Measurements from ENCODE around the gene MACROD2.

The MACROD2 gene

GRCh38 chr20:15292405-15292804 is 1297.1 kb downstream of the MACROD2 start:
- DNase-seq (ENCODE audit: low spot score): no peak

GRCh38 chr20:15296422-15296821 is 1301.1 kb downstream of the MACROD2 start:
- no peak for DNase-seq (ENCODE audit: low spot score)

DNA sequence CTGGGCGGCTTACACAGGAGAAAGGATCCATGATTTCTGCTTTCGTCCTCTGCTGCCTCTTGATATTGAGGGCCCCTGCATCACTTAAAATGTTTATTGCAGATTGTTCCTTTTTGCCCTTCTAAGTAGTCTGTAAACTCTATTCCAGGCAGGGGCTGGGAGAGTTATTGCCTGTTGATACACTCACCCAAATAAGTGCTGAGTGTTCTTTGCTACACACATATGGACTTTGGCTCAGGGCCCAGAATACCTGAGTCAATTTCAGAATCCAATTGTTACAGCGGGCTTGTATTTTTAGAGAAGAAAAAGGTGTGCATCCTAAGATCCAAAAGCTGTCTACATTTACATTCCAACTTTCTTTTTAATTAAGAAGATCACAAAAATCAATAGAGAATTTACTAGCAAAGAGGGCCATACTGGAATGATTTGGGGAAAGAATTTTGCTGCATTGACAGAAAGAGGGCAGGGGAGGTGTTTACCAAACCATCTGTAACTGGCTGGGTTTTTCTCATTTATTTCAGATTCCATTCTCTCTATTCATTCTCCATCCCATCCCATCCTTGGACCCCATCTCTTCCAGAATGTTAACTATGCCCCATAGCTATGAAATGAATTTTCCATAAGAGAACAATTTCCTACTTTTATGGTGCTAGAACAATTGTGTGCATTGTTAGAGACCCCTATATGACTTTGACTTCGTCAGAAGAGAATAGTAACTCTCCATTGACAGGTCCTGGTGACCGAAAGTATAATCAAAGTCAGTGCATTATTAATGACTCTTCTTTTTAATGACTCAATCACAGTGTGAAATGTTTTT is 1302.0 kb downstream of the MACROD2 start:
- DNase-seq (ENCODE audit: low spot score): no peak

- no peak for DNase-seq (ENCODE audit: low spot score)
Observed at GRCh38 chr20:15302075-15302474, 1306.8 kb downstream of the MACROD2 start.

DNA sequence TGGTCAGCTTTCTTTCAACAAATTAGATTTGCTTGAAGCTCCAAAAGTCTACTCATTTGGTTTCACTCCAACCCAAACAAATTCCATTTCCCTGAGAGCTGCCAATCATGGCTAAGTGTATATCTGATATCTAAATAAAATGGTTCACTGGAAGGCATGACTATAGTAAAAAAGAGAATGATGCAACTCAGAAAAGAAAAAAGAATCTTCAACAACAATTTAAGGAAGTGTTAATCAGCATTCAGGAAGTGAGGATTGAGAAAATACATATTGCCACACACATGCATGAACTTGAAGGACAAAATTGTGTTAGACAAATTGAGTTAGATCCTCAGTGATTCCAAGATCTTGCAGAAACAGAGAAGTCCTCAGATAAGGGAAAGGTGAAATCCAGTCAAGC is 1315.0 kb downstream of the MACROD2 start:
- DNase-seq (ENCODE audit: low spot score): no peak

DNA sequence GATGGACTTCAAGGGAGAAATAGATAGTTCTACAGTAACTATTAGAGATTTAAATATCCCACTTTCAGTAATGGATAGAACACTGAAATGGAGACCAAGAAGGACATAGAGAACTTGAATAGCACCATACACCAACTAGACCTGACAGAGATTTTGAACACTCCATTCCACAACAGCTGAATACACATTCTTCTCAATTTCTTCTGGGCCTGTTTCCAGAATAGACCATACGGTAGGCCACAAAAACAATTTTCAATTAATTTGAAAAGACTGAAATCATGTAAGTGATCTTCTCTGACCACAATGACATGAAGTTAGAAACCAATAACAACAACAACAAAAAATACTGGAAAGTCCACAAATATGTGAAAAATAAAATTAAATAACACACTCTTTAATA is 1321.2 kb downstream of the MACROD2 start:
- DNase-seq (ENCODE audit: low spot score): no peak

DNA sequence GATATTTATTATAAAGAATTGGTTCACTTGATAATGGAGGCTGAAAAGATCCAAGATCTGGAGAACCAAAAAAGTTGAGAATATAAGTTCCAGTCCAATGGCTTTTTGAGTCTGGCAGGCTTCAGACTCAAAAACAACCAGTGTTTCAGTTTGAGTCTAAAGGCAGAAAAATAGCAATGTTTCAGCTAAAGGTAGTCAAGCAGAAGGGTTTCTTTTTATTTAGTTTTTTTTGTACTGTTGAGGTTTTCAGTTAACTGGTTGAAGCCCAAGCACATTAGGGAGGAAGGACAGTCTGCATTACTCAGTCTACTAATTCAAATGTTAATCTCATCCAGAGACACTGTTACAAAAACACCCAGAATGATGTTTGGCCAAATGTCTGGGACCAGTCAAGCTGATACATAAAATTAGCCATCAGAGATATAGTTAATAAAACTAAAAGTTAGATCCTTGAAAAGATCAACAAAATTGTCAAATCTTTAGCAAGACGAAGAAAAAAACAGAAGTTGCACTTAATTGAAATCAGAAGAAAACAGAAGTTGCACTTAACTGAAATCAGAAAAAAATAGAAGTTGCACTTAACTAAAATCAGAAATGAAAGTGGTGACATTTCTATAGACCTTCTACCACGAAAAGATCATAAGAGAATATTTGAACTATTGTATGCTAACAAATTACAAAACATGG is 1322.4 kb downstream of the MACROD2 start:
- no peak for DNase-seq (ENCODE audit: low spot score)

GRCh38 chr20:15318682-15319081 is 1323.4 kb downstream of the MACROD2 start:
- DNase-seq (ENCODE audit: low spot score): no peak

DNA sequence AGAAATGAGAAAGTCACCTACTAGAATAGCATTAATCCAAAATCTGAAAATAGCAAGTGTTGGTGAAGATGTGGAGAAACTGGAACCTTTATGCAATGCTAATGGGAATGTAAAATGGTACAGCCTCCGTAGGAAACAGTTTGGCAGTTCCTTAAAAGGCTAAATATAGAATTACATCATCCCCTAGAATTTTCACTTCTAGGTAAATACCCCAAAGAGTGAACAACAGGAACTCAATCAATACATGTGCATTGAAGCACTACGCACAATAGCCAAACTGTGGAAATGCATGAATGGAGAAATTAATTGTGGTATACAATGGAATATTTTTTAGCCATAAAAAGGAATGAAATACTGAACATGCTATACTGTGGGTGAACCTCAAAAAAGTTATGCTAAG is 1324.1 kb downstream of the MACROD2 start:
- no peak for DNase-seq (ENCODE audit: low spot score)

DNA sequence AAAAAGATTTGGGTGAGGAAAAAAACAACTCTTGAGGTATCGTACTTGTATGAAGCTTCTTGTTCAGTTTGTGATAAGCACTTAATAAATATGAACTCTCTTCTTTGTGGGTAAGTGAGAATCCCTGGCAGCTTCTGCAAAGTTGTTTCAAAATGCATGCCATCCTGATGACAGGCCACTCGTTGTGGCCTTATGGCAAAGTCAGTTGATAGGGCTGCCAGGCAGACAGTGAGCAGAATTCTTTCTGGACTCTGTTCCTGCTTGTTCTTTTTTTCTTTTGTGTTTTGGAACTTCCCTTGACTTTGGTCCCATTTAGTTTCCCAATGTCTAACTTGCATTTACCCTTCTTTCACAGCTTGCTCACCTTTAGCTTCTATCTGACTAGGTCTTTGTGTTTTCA is 1325.6 kb downstream of the MACROD2 start:
- DNase-seq (ENCODE audit: low spot score): no peak

DNA sequence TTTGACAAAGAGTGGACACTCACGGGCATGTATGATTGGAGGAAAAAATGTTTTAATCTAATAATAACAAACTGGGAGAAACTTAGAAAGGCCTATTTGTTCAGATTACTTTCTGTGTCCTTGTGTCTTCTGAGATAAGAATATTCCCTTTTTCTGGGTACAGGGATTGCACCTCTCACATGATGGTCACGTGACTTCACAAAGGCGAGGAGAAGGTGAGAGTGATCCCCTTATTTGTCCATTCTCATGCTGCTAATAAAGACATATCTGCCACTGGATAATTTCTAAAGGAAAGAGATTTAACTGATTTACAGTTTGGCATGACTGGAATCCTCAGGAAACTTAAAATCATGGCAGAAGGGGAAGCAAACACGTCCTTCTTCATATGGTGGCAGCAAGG is 1331.8 kb downstream of the MACROD2 start:
- DNase-seq (ENCODE audit: low spot score): no peak

GRCh38 chr20:15328084-15328483 is 1332.8 kb downstream of the MACROD2 start:
- no peak for DNase-seq (ENCODE audit: low spot score)

GRCh38 chr20:15332711-15333160 is 1337.4 kb downstream of the MACROD2 start:
- no peak for DNase-seq (ENCODE audit: low spot score)

- no peak for DNase-seq (ENCODE audit: low spot score)
Observed at GRCh38 chr20:15333170-15333569, 1337.9 kb downstream of the MACROD2 start.

- DNase-seq (ENCODE audit: low spot score): no peak
Observed at GRCh38 chr20:15336011-15336410, 1340.7 kb downstream of the MACROD2 start.

- no peak for DNase-seq (ENCODE audit: low spot score)
Observed at GRCh38 chr20:15336536-15336935, 1341.2 kb downstream of the MACROD2 start.

- DNase-seq (ENCODE audit: low spot score): no peak
Observed at GRCh38 chr20:15339264-15339663, 1343.9 kb downstream of the MACROD2 start.

GRCh38 chr20:15342991-15343523 is 1347.7 kb downstream of the MACROD2 start:
- no peak for DNase-seq (ENCODE audit: low spot score)

- no peak for DNase-seq (ENCODE audit: low spot score)
Observed at GRCh38 chr20:15345287-15345686, 1350.0 kb downstream of the MACROD2 start.

- no peak for DNase-seq (ENCODE audit: low spot score)
Observed at GRCh38 chr20:15346657-15347280, 1351.5 kb downstream of the MACROD2 start.

GRCh38 chr20:15359056-15359455 is 1363.7 kb downstream of the MACROD2 start:
- DNase-seq (ENCODE audit: low spot score): no peak

DNA sequence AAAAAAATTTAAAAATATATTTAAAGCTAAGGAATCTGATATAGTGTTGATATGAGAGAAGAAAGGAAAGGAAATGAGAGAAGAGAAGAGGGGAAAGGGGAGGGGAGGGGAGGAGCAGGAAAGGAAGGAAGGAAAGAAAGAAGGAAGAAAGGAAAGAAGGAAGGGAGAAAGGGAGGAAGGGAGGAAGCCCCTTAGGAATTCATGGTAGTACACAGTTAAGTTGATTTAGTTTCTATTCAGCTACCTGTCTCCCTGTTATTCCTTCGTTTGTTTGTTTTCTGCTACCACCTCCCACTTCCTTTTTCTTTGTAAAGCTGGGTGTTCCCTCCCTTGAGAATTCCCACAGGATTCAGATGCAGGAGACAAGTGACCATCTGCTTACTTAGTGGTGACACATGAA is 1367.5 kb downstream of the MACROD2 start:
- no peak for DNase-seq (ENCODE audit: low spot score)

- no peak for DNase-seq (ENCODE audit: low spot score)
Observed at GRCh38 chr20:15364781-15365180, 1369.5 kb downstream of the MACROD2 start.
